ENCODE data around the gene CDRT15.
"Not testable (repeated sequence)": the region's sequence is repeated elsewhere in the genome, so short reads cannot be mapped to it uniquely, and the experiment has no call there.

DNA sequence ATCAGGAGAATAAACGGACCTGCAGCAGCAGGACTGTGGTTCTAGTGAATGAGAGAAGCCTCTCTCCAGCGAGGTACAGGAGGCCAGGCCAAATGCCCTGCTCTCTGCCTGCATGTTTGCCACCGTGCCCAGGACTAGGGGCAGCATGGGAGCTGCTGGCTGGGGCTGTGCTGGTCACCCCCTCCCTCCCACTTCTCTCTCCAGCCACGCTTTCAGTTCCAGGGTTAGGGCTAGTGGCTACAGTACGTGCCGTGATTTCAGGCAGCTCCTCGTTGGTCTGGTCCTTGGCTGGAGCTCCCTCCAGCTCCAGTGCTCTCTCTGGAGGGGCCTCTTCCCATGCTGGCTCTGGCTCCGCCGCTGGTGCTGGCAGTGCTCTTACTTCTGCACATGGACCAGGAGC lies 630 bp downstream of the CDRT15 start:
- not testable (repeated sequence) for TF ChIP-seq EZH2 (IDR thresholded peaks at IDR 0.05; ENCODE audit: low read length, unreplicated experiment); EZH2phosphoT487 (IDR thresholded peaks at IDR 0.05; ENCODE audit: borderline replicate concordance, low read length)
- TF ChIP-seq, protein P1, sequence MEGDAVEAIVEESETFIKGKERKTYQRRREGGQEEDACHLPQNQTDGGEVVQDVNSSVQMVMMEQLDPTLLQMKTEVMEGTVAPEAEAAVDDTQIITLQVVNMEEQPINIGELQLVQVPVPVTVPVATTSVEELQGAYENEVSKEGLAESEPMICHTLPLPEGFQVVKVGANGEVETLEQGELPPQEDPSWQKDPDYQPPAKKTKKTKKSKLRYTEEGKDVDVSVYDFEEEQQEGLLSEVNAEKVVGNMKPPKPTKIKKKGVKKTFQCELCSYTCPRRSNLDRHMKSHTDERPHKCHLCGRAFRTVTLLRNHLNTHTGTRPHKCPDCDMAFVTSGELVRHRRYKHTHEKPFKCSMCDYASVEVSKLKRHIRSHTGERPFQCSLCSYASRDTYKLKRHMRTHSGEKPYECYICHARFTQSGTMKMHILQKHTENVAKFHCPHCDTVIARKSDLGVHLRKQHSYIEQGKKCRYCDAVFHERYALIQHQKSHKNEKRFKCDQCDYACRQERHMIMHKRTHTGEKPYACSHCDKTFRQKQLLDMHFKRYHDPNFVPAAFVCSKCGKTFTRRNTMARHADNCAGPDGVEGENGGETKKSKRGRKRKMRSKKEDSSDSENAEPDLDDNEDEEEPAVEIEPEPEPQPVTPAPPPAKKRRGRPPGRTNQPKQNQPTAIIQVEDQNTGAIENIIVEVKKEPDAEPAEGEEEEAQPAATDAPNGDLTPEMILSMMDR (conservative IDR thresholded peaks at IDR 0.05; ENCODE audit: low read depth, low read length): not testable (repeated sequence)
